Stomach smooth muscle (tissue), 2 donors: ENCODE results near the gene DEPDC5.

ENCODE experiments used
- H3K27ac ChIP-seq: one replicate; pipeline ENCODE4 v1.7.0; 2013; ENCODE audit warnings: mild to moderate bottlenecking, low read length, inconsistent platforms
- H3K27me3 ChIP-seq, 2 donors: one replicate each; pipeline ENCODE4 v1.7.0; 2013; ENCODE audit warnings: low read length in 2 of 2; ENCODE audit not compliant: insufficient read depth in 2 of 2, control insufficient read depth in 1 of 2
- H3K36me3 ChIP-seq, 2 donors: one replicate each; pipeline ENCODE4 v1.7.0; 2013; ENCODE audit warnings: low read length in 2 of 2; ENCODE audit not compliant: control insufficient read depth in 2 of 2, insufficient read depth in 2 of 2
- H3K4me1 ChIP-seq: one replicate; pipeline ENCODE4 v1.7.0; 2013; ENCODE audit warnings: low read length; ENCODE audit not compliant: control insufficient read depth, insufficient read depth
- H3K4me3 ChIP-seq, 2 donors: one replicate each; pipeline ENCODE4 v1.7.0; 2013; ENCODE audit warnings: low read length in 2 of 2
- H3K9ac ChIP-seq, 2 donors: one replicate each; pipeline ENCODE4 v1.7.0; 2013; ENCODE audit warnings: low read length in 2 of 2, mild to moderate bottlenecking in 1 of 2
- H3K9me3 ChIP-seq, 2 donors: one replicate each; pipeline ENCODE4 v1.7.0; 2013; ENCODE audit warnings: low read length in 2 of 2; ENCODE audit not compliant: control insufficient read depth in 2 of 2
- donor health status: healthy.
- donor health status: Pancreatic carcinoma.

DEPDC5 gene

GRCh38 chr22:31846161-31847115 lies 92.6 kb downstream of the DEPDC5 start:
- Histone ChIP-seq H3K4me3 (no peak overlapping the region), H3K36me3 (peaks cover 35 to 37% of the 10 kb centered on the region in 2 donors), H3K27ac (no peak overlapping the region), H3K27me3 (no peaks in the 10 kb centered on the region), H3K9ac (no peak overlapping the region), H3K9me3 (no peaks in the 10 kb centered on the region), H3K4me1 (no peaks in the 10 kb centered on the region)

DNA sequence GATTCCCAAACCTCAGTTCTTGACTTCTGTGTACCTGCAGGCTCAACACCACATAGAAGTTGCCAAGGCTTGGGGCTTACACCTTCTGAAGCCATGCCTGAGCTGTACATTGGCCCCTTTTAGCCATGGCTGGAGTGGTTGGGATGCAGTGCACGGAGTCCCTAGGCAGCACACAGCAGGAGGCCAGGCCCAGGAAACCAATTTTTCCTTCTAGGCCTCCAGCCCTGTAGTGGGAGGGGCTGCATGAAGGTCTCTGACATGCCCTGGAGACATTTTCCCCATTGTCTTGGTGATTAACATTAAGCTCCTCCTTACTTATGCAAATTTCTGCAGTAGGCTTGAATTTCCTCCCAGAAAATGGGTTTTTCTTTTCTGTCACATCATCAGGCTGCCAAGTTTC lies 94.6 kb downstream of the DEPDC5 start:
- Histone ChIP-seq H3K27me3 (no peaks in the 10 kb centered on the region), H3K4me1 (no peaks in the 10 kb centered on the region), H3K27ac (no peak overlapping the region), H3K9me3 (no peaks in the 10 kb centered on the region), H3K9ac (no peak overlapping the region), H3K4me3 (no peak overlapping the region), H3K36me3 (peaks cover 38 to 42% of the 10 kb centered on the region in 2 donors)

- no peak overlapping the region for H3K4me3 ChIP-seq
- H3K4me1 ChIP-seq, result no peaks in the 10 kb centered on the region
- H3K9me3 ChIP-seq, result no peaks in the 10 kb centered on the region
- H3K27me3 ChIP-seq, result no peaks in the 10 kb centered on the region
- peaks cover 30 to 38% of the 10 kb centered on the region in 2 donors for H3K36me3 ChIP-seq
- H3K27ac ChIP-seq, result no peak overlapping the region
- no peak overlapping the region for H3K9ac ChIP-seq
Observed at GRCh38 chr22:31850135-31850534, 96.3 kb downstream of the DEPDC5 start.

- Histone ChIP-seq H3K27ac (no peak overlapping the region), H3K4me3 (no peak overlapping the region), H3K27me3 (no peaks in the 10 kb centered on the region), H3K9me3 (no peaks in the 10 kb centered on the region), H3K9ac (no peak overlapping the region), H3K36me3 (peaks cover 17 to 27% of the 10 kb centered on the region in 2 donors), H3K4me1 (no peaks in the 10 kb centered on the region)
Observed at GRCh38 chr22:31852691-31853421, 99.0 kb downstream of the DEPDC5 start.

- Histone ChIP-seq H3K27me3 (no peaks in the 10 kb centered on the region), H3K36me3 (peaks cover 14 to 20% of the 10 kb centered on the region in 2 donors), H3K4me1 (no peaks in the 10 kb centered on the region), H3K4me3 (no peak overlapping the region), H3K9ac (no peak overlapping the region), H3K27ac (no peak overlapping the region), H3K9me3 (no peaks in the 10 kb centered on the region)
Observed at GRCh38 chr22:31853736-31854495, 100.1 kb downstream of the DEPDC5 start.

GRCh38 chr22:31857247-31857646 lies 103.4 kb downstream of the DEPDC5 start:
- Histone ChIP-seq H3K9me3 (no peaks in the 10 kb centered on the region), H3K4me3 (no peak overlapping the region), H3K27me3 (no peaks in the 10 kb centered on the region), H3K36me3 (peaks cover 14 to 22% of the 10 kb centered on the region in 2 donors), H3K27ac (no peak overlapping the region), H3K9ac (no peak overlapping the region), H3K4me1 (no peaks in the 10 kb centered on the region)

DNA sequence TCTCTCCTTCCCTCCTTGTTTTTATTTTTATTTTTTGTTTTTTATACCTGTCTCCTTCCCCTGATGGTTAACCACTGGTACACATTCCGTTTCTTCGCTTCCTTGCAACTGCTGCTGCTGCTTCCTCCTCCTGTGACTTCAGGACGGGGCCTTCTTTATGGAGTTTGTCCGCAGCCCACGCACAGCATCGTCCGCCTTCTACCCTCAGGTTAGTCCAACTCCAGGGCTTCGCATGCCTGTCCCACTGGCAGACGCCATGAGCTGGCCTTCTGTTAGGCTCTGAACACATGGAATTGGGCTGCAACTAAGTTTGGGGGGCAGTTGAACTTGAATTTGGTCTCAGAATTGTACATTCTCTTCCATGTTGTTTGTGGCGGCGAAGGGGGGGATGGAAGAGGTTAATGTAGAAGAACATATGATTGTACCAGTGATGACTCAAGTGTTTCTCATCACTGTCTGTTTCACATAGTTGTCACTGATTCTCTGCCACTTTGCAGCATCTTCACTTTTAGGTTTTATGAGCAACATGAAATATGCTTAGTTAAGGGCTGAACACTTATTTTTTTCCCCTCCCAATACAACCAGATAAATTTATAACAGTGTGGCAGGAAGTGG lies 107.5 kb downstream of the DEPDC5 start:
- peaks cover 6 to 13% of the 10 kb centered on the region in 2 donors for H3K36me3 ChIP-seq
- no peak overlapping the region for H3K4me3 ChIP-seq
- no peaks in the 10 kb centered on the region for H3K27me3 ChIP-seq
- H3K9me3 ChIP-seq, result no peaks in the 10 kb centered on the region
- no peaks in the 10 kb centered on the region for H3K4me1 ChIP-seq
- H3K9ac ChIP-seq, result no peak overlapping the region
- H3K27ac ChIP-seq, result no peak overlapping the region

DNA sequence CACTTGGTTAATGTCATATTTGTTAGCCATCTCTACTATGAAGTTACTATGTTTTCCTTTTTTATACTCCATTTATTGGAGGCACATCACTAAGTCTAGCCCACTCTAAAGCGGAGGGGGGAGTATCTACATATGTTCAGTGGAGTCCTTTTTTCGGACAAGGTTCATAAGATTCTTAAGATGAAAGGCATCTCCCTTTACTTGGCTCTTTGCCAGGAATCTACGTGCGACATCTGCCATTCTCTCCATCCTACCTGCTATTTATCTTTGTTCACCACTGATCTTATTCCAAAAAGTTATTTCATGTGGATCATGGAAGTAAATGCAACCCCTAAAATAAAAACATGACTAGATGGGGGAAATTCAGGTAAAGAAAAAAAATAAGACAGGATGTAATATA lies 113.1 kb downstream of the DEPDC5 start:
- no peak overlapping the region for H3K9ac ChIP-seq
- no peak overlapping the region for H3K27ac ChIP-seq
- no peak overlapping the region for H3K4me3 ChIP-seq
- H3K27me3 ChIP-seq, result no peaks in the 10 kb centered on the region
- no peaks in the 10 kb centered on the region for H3K9me3 ChIP-seq
- peaks cover 5 to 14% of the 10 kb centered on the region in 2 donors for H3K36me3 ChIP-seq
- no peaks in the 10 kb centered on the region for H3K4me1 ChIP-seq

DNA sequence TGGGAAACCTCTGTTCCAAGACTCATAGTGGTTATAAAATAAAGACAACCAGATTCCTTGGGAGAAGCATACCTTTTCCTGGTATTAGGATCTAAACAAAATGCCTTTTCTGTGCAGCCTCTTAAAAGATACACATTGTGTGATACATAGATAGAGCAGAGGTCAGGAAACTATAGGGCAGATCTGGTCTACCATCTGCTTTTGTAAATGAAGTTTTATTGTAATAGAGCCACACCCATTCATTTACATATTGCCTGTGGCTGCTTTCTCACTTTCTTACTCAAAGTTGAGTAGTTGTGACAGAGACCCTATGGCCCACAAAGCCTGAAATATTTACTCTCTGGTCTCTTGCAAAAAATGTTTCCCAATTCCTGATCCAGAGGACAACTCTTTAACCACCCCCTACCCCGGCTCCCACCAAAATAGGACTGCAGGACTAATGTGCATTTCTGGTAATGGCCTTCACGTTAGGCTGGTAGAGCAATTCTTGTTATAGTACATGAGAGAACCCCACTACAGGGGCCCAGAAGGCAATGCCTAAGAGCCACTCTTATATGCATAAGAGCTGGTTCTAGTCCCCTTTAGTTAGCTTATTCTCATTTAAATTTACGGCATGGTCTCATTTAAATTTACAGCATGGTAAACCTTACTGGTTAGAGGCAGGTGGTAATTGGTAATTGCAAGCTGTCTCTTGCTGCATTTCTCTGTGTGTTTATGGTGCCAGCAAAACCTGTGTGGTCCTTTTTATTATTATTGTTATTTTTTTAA lies 113.8 kb downstream of the DEPDC5 start:
- peaks cover 5 to 16% of the 10 kb centered on the region in 2 donors for H3K36me3 ChIP-seq
- H3K4me1 ChIP-seq, result no peaks in the 10 kb centered on the region
- H3K27ac ChIP-seq, result no peak overlapping the region
- H3K4me3 ChIP-seq, result no peak overlapping the region
- H3K9ac ChIP-seq, result no peak overlapping the region
- no peaks in the 10 kb centered on the region for H3K27me3 ChIP-seq
- H3K9me3 ChIP-seq, result no peaks in the 10 kb centered on the region
